Gastrocnemius medialis (tissue), 4 donors: ENCODE measurements around the gene GPRC5C.

Source experiments
- CTCF ChIP-seq, 5 experiments: fragments of 450-650 bp in 3 of 5; fragments of 200-600 bp in 2 of 5; sonication (generic) in 2 of 5; IDR thresholded peaks in 4 of 5; conservative IDR thresholded peaks in 1 of 5; 1 replicate in 4 of 5; 2 replicates in 1 of 5; pipeline ENCODE4 v1.5.1; 2016 to 2019; ENCODE audit warnings: antibody characterized with exemption in 5 of 5, mild to moderate bottlenecking in 3 of 5, moderate library complexity in 3 of 5
- POLR2A ChIP-seq, 2 donors: fragments of 450-650 bp; IDR thresholded peaks; one replicate each; pipeline ENCODE4 v1.6.1; 2017; ENCODE audit warnings: antibody characterized with exemption in 2 of 2, mild to moderate bottlenecking in 2 of 2, moderate library complexity in 2 of 2

- TF ChIP-seq POLR2A (IDR thresholded peaks at IDR 0.05): no peak
- TF ChIP-seq CTCF (IDR thresholded peaks at IDR 0.05 in 4 of 5, conservative IDR thresholded peaks at IDR 0.05 in 1 of 5): peak in 1 of 5 experiments; percentile 13
Observed at GRCh38 chr17:74387365-74388218, 44.3 kb upstream of the GPRC5C start.
